Tibial nerve (tissue), 4 donors: ENCODE measurements around the gene MYO5A. TPM values are rescaled to one million over a fixed set of nuclear protein-coding genes. Genes with fewer than 3 reads are reported as not detected.
A peak's percentile ranks its signal among the peaks of the same experiment; 100 is the strongest.

ENCODE experiments used
- DNase-seq, 2 donors: peaks; one replicate each; pipeline ENCODE4 v3.0.0-alpha.2; 2019; ENCODE audit warnings: low spot score in 2 of 2
- H3K27ac ChIP-seq, 4 donors: fragments of 200-600 bp; sonication (generic) in 3 of 4; one replicate each; pipeline ENCODE4 v1.5.1; 2017 to 2019; ENCODE audit warnings: mild to moderate bottlenecking in 1 of 4
- H3K27me3 ChIP-seq, 2 donors: fragments of 200-600 bp; sonication (generic) in 1 of 2; one replicate each; pipeline versions ENCODE4 v1.5.1 to v1.6.0; 2017 to 2019
- H3K36me3 ChIP-seq, 3 donors: fragments of 200-600 bp; sonication (generic); one replicate each; pipeline ENCODE4 v1.5.1; 2018 to 2019
- H3K4me1 ChIP-seq, 4 donors: fragments of 200-600 bp; sonication (generic) in 3 of 4; one replicate each; pipeline ENCODE4 v1.5.1; 2017 to 2019
- H3K4me3 ChIP-seq, 4 donors: fragments of 200-600 bp; sonication (generic) in 3 of 4; one replicate each; pipeline ENCODE4 v1.5.1; 2017 to 2019; ENCODE audit warnings: mild to moderate bottlenecking in 1 of 4, moderate library complexity in 1 of 4
- H3K9me3 ChIP-seq, 4 donors: fragments of 200-600 bp; sonication (generic) in 3 of 4; one replicate each; pipeline ENCODE4 v1.5.1; 2017 to 2019
- EP300 ChIP-seq, 2 donors: sonication (generic); formaldehyde crosslinking; IDR thresholded peaks; one replicate each; pipeline ENCODE4 v1.6.1; 2017; ENCODE audit warnings: antibody characterized with exemption in 2 of 2, mild to moderate bottlenecking in 1 of 2
- POLR2A ChIP-seq, 2 donors: fragments of 450-650 bp; IDR thresholded peaks; one replicate each; pipeline ENCODE4 v1.6.1; 2017; ENCODE audit warnings: antibody characterized with exemption in 2 of 2, mild to moderate bottlenecking in 2 of 2, moderate library complexity in 2 of 2
- WGBS, 2 donors: methylation state at CpG; one replicate each; pipeline ENCODE4 v1.1.5; 2018; 5-methylcytosine and 5-hydroxymethylcytosine counted together
- total RNA-seq, 4 donors: library from RNA; depleted of rRNA; stranded (reverse); fragments of >200 nt; gene quantifications; one replicate each; pipeline ENCODE4 v1.1.0, GENCODE V29; 2016
- TF ChIP-seq, protein P1 (sequence below), 5 experiments: fragments of 200-600 bp in 3 of 5; fragments of 450-650 bp in 2 of 5; sonication (generic) in 3 of 5; IDR thresholded peaks; one replicate each; pipeline ENCODE4 v1.5.1; 2016 to 2019; ENCODE audit warnings: antibody characterized with exemption in 5 of 5, mild to moderate bottlenecking in 3 of 5, moderate library complexity in 2 of 5

MYO5A gene
- total RNA-seq, 4 donors from 2014 or later = 38.7 to 101 (median 46.9) TPM

DNA sequence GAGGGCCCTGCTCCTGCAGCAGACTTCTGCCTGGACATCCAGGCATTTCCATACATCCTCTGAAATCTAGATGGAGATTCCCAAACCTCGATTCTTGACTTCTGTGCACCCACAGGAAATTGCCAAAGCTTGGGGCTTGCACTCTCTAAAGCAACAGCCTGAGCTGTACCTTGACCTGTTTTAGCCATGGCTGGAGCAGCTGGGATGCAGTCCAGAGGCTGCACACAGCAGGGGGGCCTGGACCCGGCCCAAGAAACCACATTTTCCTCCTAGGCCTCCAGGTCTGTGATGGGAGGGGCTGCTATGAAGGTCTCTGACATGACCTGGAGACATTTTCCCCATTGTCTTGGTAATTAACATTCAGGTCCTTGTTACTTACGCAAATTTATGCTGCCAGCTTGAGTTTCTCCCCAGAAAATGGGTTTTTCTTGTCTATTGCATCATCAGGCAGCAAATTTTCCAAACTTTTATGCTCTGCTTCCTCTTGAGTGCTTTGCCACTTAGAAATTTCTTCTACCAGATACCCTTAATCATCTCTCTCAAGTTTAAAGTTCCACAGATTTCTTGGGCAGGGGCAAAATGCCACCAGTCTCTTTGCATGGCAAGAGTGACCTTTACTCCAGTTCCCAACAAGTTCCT lies 11.8 kb upstream of the MYO5A start:
- Histone ChIP-seq H3K27me3 (no peaks in the 10 kb centered on the region), H3K4me3 (no peak overlapping the region), H3K4me1 (no peaks in the 10 kb centered on the region), H3K9me3 (no peaks in the 10 kb centered on the region), H3K27ac (no peak overlapping the region), H3K36me3 (peaks cover 0 to 5% (median 0%) of the 10 kb centered on the region in 3 donors)
- TF ChIP-seq POLR2A (IDR thresholded peaks at IDR 0.05) (no peak), EP300 (IDR thresholded peaks at IDR 0.05) (no peak)
- TF ChIP-seq, protein P1, sequence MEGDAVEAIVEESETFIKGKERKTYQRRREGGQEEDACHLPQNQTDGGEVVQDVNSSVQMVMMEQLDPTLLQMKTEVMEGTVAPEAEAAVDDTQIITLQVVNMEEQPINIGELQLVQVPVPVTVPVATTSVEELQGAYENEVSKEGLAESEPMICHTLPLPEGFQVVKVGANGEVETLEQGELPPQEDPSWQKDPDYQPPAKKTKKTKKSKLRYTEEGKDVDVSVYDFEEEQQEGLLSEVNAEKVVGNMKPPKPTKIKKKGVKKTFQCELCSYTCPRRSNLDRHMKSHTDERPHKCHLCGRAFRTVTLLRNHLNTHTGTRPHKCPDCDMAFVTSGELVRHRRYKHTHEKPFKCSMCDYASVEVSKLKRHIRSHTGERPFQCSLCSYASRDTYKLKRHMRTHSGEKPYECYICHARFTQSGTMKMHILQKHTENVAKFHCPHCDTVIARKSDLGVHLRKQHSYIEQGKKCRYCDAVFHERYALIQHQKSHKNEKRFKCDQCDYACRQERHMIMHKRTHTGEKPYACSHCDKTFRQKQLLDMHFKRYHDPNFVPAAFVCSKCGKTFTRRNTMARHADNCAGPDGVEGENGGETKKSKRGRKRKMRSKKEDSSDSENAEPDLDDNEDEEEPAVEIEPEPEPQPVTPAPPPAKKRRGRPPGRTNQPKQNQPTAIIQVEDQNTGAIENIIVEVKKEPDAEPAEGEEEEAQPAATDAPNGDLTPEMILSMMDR (IDR thresholded peaks at IDR 0.05) = no peak
- DNase-seq = no peak
- WGBS, 2 donors = 78 to 85% methylated on average over 3 of the region's 3 CpGs

DNA sequence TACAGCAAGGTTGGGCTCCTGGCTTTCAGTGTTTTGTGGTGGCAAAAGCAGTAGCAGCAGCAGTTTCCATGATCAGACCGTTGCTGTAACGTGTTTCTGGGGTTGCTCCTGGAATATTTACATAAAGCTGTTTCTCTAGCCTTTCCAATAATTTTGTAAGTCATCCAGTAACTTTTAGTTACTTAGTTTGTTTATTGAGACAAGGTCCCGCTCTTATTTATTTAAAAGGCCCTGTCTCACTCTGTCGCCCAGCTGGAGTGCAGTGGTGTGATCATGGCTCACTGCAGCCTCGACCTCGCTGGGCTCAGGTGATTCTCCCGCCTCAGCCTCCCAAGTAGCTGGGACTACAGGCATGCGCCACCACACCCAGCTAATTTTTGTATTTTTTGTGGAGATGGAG lies 8.8 kb upstream of the MYO5A start:
- no peaks in the 10 kb centered on the region for H3K9me3 ChIP-seq
- no peaks in the 10 kb centered on the region for H3K36me3 ChIP-seq
- H3K27ac ChIP-seq = no peak overlapping the region
- no peak overlapping the region for H3K4me3 ChIP-seq
- no peaks in the 10 kb centered on the region for H3K4me1 ChIP-seq
- no peak for DNase-seq
- H3K27me3 ChIP-seq = no peaks in the 10 kb centered on the region
- WGBS, 2 donors = 93 to 94% methylated on average over 8 of the region's 8 CpGs
- TF ChIP-seq POLR2A (IDR thresholded peaks at IDR 0.05) (no peak), EP300 (IDR thresholded peaks at IDR 0.05) (no peak)
- TF ChIP-seq, protein P1 (IDR thresholded peaks at IDR 0.05) = no peak

DNA sequence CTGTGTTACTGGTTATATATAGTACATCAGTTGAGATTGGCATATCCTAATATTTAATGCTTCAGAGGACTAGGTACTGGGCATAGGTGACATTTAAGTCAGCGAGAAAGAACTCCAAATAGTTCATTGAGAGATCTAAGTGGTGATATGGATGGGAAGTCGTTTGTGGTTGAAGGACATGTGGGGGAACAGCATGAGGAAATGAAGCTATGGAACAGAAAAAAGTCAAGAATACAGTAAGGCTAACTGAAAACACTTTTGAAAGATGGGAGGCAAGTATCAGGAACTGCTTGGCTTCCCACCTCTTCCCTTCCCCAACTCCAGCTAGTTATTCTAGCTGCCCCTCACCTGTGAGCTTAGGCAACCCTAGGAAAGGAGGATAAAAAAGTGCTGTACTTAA lies 3.7 kb upstream of the MYO5A start:
- Histone ChIP-seq H3K27me3 (no peaks in the 10 kb centered on the region), H3K4me3 (no peak overlapping the region), H3K36me3 (no peaks in the 10 kb centered on the region), H3K9me3 (no peaks in the 10 kb centered on the region), H3K27ac (no peak overlapping the region), H3K4me1 (peaks cover 0 to 16% (median 0%) of the 10 kb centered on the region in 4 donors)
- DNase-seq = no peak
- WGBS, 2 donors = 67 to 78% methylated on average over 2 of the region's 2 CpGs
- TF ChIP-seq EP300 (IDR thresholded peaks at IDR 0.05) (no peak), POLR2A (IDR thresholded peaks at IDR 0.05) (no peak)
- TF ChIP-seq, protein P1 (IDR thresholded peaks at IDR 0.05) = no peak

DNA sequence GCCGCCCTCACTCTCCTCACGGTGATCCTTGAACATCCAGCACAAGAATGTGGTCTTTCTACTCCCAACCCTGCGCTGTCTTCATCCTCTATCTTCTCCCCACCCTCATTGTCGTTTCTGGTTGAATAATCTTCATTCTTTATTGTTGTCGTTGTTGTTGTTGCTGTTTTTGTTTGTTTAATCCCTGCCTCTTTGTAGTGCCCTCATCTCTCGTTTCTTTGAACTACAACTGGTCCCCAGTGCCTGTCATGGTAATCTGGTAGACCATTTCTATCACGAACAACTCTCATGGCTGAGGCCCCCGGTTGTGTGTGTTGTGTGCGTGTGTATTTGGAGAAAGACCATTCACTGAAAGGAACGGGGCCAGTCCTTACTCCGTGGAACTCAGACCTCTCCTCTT lies 1.3 kb upstream of the MYO5A start:
- DNase-seq = no peak
- TF ChIP-seq EP300 (IDR thresholded peaks at IDR 0.05) = no peak
- TF ChIP-seq, protein P1 (IDR thresholded peaks at IDR 0.05) = no peak
- TF ChIP-seq POLR2A (IDR thresholded peaks at IDR 0.05) = no peak
- H3K4me3 ChIP-seq = peak overlapping the region in 3 of 4 donors; percentile 47 to 87 (median 78)
- H3K9me3 ChIP-seq = no peaks in the 10 kb centered on the region
- WGBS, 2 donors = 24 to 33% methylated on average over 11 of the region's 11 CpGs
- peak overlapping the region in 2 of 4 donors; percentile 77 to 93 for H3K27ac ChIP-seq
- no peaks in the 10 kb centered on the region for H3K36me3 ChIP-seq
- H3K4me1 ChIP-seq = peaks cover 0 to 19% (median 0%) of the 10 kb centered on the region in 4 donors
- H3K27me3 ChIP-seq = no peaks in the 10 kb centered on the region

DNA sequence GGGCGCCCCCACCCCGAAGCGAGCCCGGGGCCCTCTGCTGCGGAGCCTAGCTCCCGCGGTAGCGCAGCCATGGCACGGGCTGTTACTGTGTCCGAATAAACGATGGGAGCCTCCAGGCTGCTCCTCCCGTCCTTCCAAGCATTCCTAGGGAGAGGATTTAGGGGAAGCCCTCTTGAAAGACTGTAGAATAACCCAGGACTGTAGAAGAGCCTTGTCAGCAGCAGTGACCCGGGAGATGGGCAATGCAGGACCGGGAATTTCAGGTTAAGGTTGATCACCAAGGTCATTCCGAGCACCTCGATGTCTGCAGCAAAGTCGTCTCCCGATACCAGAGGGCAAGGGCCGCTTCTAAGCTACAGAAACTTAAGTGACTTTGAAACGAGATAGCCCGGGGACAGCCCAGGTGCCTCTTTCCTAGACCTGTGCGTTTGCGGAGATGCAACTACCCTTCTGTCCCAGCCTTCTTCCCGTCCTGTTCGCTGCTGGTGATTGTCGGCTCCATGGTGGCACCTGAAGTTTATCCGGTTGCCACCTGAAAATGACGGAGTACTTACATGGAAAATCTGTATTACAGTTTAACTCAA lies 753 bp upstream of the MYO5A start:
- Histone ChIP-seq H3K4me1 (peaks cover 0 to 19% (median 0%) of the 10 kb centered on the region in 4 donors), H3K27me3 (no peaks in the 10 kb centered on the region), H3K36me3 (no peaks in the 10 kb centered on the region), H3K9me3 (no peaks in the 10 kb centered on the region), H3K27ac (peak overlapping the region; percentile 75 to 93 (median 78)), H3K4me3 (peak overlapping the region; percentile 47 to 87 (median 72))
- 2% methylated on average over 22 to 27 of the region's 28 CpGs for WGBS, 2 donors
- no peak for DNase-seq
- TF ChIP-seq POLR2A (IDR thresholded peaks at IDR 0.05) = no peak
- TF ChIP-seq EP300 (IDR thresholded peaks at IDR 0.05) = peak in 1 of 2 donors; percentile 0
- TF ChIP-seq, protein P1 (IDR thresholded peaks at IDR 0.05) = no peak
